ENCODE results near the gene KIZ. TPM values are rescaled to one million over a fixed set of nuclear protein-coding genes. Genes with fewer than 3 reads are reported as not detected.

The KIZ gene
- total and polyA plus RNA-seq, 7 experiments from 2014 or later = 15.6 to 49.6 (median 32.5) TPM

DNA sequence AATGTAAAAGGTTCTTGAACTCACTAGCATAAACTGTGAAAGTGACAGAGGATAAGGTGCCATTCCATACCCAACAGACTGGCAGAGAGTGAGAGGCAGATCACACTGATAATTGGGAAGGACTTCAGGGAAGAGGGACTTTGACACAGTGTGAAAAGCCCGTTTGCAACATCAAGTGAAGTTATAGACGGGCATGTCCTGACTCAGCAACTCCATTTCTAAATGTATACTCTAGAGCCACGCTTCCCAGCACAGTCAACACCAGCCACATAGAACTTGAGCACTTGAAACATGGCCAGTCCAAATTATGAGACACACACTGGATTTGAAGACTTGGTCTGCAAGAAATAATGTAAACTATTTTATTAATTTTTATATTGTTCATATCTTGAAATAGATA lies 131.3 kb downstream of the KIZ start:
- Histone ChIP-seq H3K27me3 (ENCODE audit: control insufficient read depth in 2 of 2, insufficient read depth in 2 of 2, low read length in 2 of 2) (no peaks in the 10 kb centered on the region), H3K27ac (ENCODE audit: low read depth, low read length) (no peak overlapping the region), H3K9me3 (ENCODE audit: control insufficient read depth in 2 of 3, low read length in 3 of 3) (no peaks in the 10 kb centered on the region), H3K4me1 (ENCODE audit: control insufficient read depth in 2 of 2, insufficient read depth in 2 of 2, low read length in 2 of 2) (no peaks in the 10 kb centered on the region), H3K36me3 (ENCODE audit: control insufficient read depth in 2 of 3, insufficient read depth in 3 of 3, low read length in 3 of 3) (no peaks in the 10 kb centered on the region), H3K4me3 (ENCODE audit: low read length) (no peak overlapping the region)
- ChIA-PET POLR2A (no interaction called here), CTCF (no interaction called here)
- Mint-ChIP-seq H3K27ac (no peak overlapping the region), H3K36me3 (no peaks in the 10 kb centered on the region), H3K4me1 (no peaks in the 10 kb centered on the region), H3K9me3 (no peaks in the 10 kb centered on the region), H3K27me3 (peaks cover 0 to 9% (median 4%) of the 10 kb centered on the region in 5 donors), H3K4me3 (no peak overlapping the region)
- DNase-seq (no peak), ATAC-seq (no peak)
- intact Hi-C loops (cut with micrococcal nuclease) = no loop called here

- Mint-ChIP-seq H3K4me3 (no peak overlapping the region), H3K27me3 (peaks cover 4 to 19% (median 9%) of the 10 kb centered on the region in 5 donors), H3K9me3 (no peaks in the 10 kb centered on the region), H3K36me3 (no peaks in the 10 kb centered on the region), H3K27ac (no peak overlapping the region), H3K4me1 (peaks cover 0 to 2% (median 0%) of the 10 kb centered on the region in 7 donors)
- Histone ChIP-seq H3K27ac (ENCODE audit: low read depth, low read length) (no peak overlapping the region), H3K4me1 (ENCODE audit: control insufficient read depth in 2 of 2, insufficient read depth in 2 of 2, low read length in 2 of 2) (no peaks in the 10 kb centered on the region), H3K36me3 (ENCODE audit: control insufficient read depth in 2 of 3, insufficient read depth in 3 of 3, low read length in 3 of 3) (no peaks in the 10 kb centered on the region), H3K9me3 (ENCODE audit: control insufficient read depth in 2 of 3, low read length in 3 of 3) (no peaks in the 10 kb centered on the region), H3K4me3 (ENCODE audit: low read length) (no peak overlapping the region), H3K27me3 (ENCODE audit: control insufficient read depth in 2 of 2, insufficient read depth in 2 of 2, low read length in 2 of 2) (no peaks in the 10 kb centered on the region)
- ATAC-seq = no peak
- intact Hi-C loops (cut with micrococcal nuclease) = no loop called here
- no peak for DNase-seq
- ChIA-PET POLR2A (no interaction called here), CTCF (no interaction called here)
Measured at GRCh38 chr20:21258411-21258810, 132.5 kb downstream of the KIZ start.

DNA sequence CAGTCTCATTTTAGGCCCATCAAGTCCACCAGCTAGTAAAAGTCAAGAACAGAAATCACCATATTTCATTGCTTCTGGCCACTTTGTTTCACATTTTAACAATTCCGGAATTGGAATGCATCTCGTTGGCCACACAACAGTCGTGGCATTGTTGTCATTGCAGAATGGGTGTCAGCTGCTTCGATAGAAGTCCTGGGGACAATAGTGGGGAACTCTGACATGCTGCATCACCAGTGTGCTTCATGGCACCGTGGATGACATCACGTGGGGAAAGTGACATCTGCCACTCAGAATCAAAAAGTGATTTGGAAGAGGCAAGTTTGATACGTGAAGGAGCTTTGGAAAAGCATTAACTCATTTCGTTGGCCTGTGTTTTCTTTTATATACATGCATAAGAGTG lies 133.5 kb downstream of the KIZ start:
- H3K4me1 Mint-ChIP-seq = peaks cover 0 to 2% (median 0%) of the 10 kb centered on the region in 7 donors
- no peak overlapping the region for H3K27ac Mint-ChIP-seq
- no peak overlapping the region for H3K4me3 ChIP-seq (ENCODE audit: low read length)
- H3K27me3 ChIP-seq (ENCODE audit: control insufficient read depth in 2 of 2, insufficient read depth in 2 of 2, low read length in 2 of 2) = no peaks in the 10 kb centered on the region
- no peak for DNase-seq
- no peak for ATAC-seq
- no peaks in the 10 kb centered on the region for H3K9me3 Mint-ChIP-seq
- intact Hi-C loops (cut with micrococcal nuclease) = no loop called here
- H3K9me3 ChIP-seq (ENCODE audit: control insufficient read depth in 2 of 3, low read length in 3 of 3) = no peaks in the 10 kb centered on the region
- no peak overlapping the region for H3K4me3 Mint-ChIP-seq
- POLR2A ChIA-PET = no interaction called here
- H3K27me3 Mint-ChIP-seq = peaks cover 4 to 22% (median 9%) of the 10 kb centered on the region in 5 donors
- CTCF ChIA-PET = no interaction called here
- H3K36me3 ChIP-seq (ENCODE audit: control insufficient read depth in 2 of 3, insufficient read depth in 3 of 3, low read length in 3 of 3) = no peaks in the 10 kb centered on the region
- H3K27ac ChIP-seq (ENCODE audit: low read depth, low read length) = no peak overlapping the region
- H3K4me1 ChIP-seq (ENCODE audit: control insufficient read depth in 2 of 2, insufficient read depth in 2 of 2, low read length in 2 of 2) = no peaks in the 10 kb centered on the region
- no peaks in the 10 kb centered on the region for H3K36me3 Mint-ChIP-seq

GRCh38 chr20:21262812-21263211 lies 136.9 kb downstream of the KIZ start:
- Mint-ChIP-seq H3K4me1 (peaks cover 0 to 2% (median 0%) of the 10 kb centered on the region in 7 donors), H3K27me3 (peaks cover 2 to 30% (median 9%) of the 10 kb centered on the region in 5 donors), H3K27ac (no peak overlapping the region), H3K36me3 (peaks cover 0 to 3% (median 0%) of the 10 kb centered on the region in 5 donors), H3K4me3 (no peak overlapping the region), H3K9me3 (peaks cover 0 to 4% (median 0%) of the 10 kb centered on the region in 11 donors)
- no peaks in the 10 kb centered on the region for H3K27me3 ChIP-seq (ENCODE audit: control insufficient read depth in 2 of 2, insufficient read depth in 2 of 2, low read length in 2 of 2)
- no peaks in the 10 kb centered on the region for H3K36me3 ChIP-seq (ENCODE audit: control insufficient read depth in 2 of 3, insufficient read depth in 3 of 3, low read length in 3 of 3)
- H3K4me3 ChIP-seq (ENCODE audit: low read length) = no peak overlapping the region
- ATAC-seq (no peak), DNase-seq (no peak)
- no peaks in the 10 kb centered on the region for H3K4me1 ChIP-seq (ENCODE audit: control insufficient read depth in 2 of 2, insufficient read depth in 2 of 2, low read length in 2 of 2)
- intact Hi-C loops (cut with micrococcal nuclease) = no loop called here
- ChIA-PET CTCF (no interaction called here), POLR2A (no interaction called here)
- H3K27ac ChIP-seq (ENCODE audit: low read depth, low read length) = no peak overlapping the region
- H3K9me3 ChIP-seq (ENCODE audit: control insufficient read depth in 2 of 3, low read length in 3 of 3) = no peaks in the 10 kb centered on the region

GRCh38 chr20:21265261-21266190 lies 139.6 kb downstream of the KIZ start:
- ATAC-seq (no peak), DNase-seq (no peak)
- Mint-ChIP-seq H3K36me3 (peaks cover 0 to 3% (median 0%) of the 10 kb centered on the region in 5 donors), H3K4me3 (no peak overlapping the region), H3K27me3 (peaks cover 2 to 30% (median 9%) of the 10 kb centered on the region in 5 donors), H3K4me1 (peaks cover 0 to 2% (median 0%) of the 10 kb centered on the region in 7 donors), H3K27ac (no peak overlapping the region), H3K9me3 (peaks cover 0 to 6% (median 0%) of the 10 kb centered on the region in 11 donors)
- no peak overlapping the region for H3K27ac ChIP-seq (ENCODE audit: low read depth, low read length)
- H3K27me3 ChIP-seq (ENCODE audit: control insufficient read depth in 2 of 2, insufficient read depth in 2 of 2, low read length in 2 of 2) = no peaks in the 10 kb centered on the region
- no peaks in the 10 kb centered on the region for H3K36me3 ChIP-seq (ENCODE audit: control insufficient read depth in 2 of 3, insufficient read depth in 3 of 3, low read length in 3 of 3)
- intact Hi-C loops (cut with micrococcal nuclease) = no loop called here
- ChIA-PET POLR2A (no interaction called here), CTCF (no interaction called here)
- no peaks in the 10 kb centered on the region for H3K9me3 ChIP-seq (ENCODE audit: control insufficient read depth in 2 of 3, low read length in 3 of 3)
- H3K4me3 ChIP-seq (ENCODE audit: low read length) = no peak overlapping the region
- H3K4me1 ChIP-seq (ENCODE audit: control insufficient read depth in 2 of 2, insufficient read depth in 2 of 2, low read length in 2 of 2) = no peaks in the 10 kb centered on the region

GRCh38 chr20:21266191-21266536 lies 140.3 kb downstream of the KIZ start:
- peaks cover 0 to 6% (median 0%) of the 10 kb centered on the region in 11 donors for H3K9me3 Mint-ChIP-seq
- H3K27me3 Mint-ChIP-seq = peaks cover 0 to 33% (median 9%) of the 10 kb centered on the region in 5 donors
- no peak for DNase-seq
- no peak overlapping the region for H3K27ac ChIP-seq (ENCODE audit: low read depth, low read length)
- no peaks in the 10 kb centered on the region for H3K36me3 ChIP-seq (ENCODE audit: control insufficient read depth in 2 of 3, insufficient read depth in 3 of 3, low read length in 3 of 3)
- H3K4me3 ChIP-seq (ENCODE audit: low read length) = no peak overlapping the region
- H3K36me3 Mint-ChIP-seq = peaks cover 0 to 3% (median 0%) of the 10 kb centered on the region in 5 donors
- intact Hi-C loops (cut with micrococcal nuclease) = no loop called here
- ChIA-PET CTCF (no interaction called here), POLR2A (interaction anchor here (0.8 kb wide), 1 partner anchor 29 kb away, joined by 3 read pairs; no protein-coding TSS in a partner anchor)
- ATAC-seq = no peak
- H3K27me3 ChIP-seq (ENCODE audit: control insufficient read depth in 2 of 2, insufficient read depth in 2 of 2, low read length in 2 of 2) = no peaks in the 10 kb centered on the region
- no peak overlapping the region for H3K4me3 Mint-ChIP-seq
- H3K27ac Mint-ChIP-seq = no peak overlapping the region
- H3K9me3 ChIP-seq (ENCODE audit: control insufficient read depth in 2 of 3, low read length in 3 of 3) = no peaks in the 10 kb centered on the region
- H3K4me1 Mint-ChIP-seq = peaks cover 0 to 2% (median 0%) of the 10 kb centered on the region in 7 donors
- no peaks in the 10 kb centered on the region for H3K4me1 ChIP-seq (ENCODE audit: control insufficient read depth in 2 of 2, insufficient read depth in 2 of 2, low read length in 2 of 2)

DNA sequence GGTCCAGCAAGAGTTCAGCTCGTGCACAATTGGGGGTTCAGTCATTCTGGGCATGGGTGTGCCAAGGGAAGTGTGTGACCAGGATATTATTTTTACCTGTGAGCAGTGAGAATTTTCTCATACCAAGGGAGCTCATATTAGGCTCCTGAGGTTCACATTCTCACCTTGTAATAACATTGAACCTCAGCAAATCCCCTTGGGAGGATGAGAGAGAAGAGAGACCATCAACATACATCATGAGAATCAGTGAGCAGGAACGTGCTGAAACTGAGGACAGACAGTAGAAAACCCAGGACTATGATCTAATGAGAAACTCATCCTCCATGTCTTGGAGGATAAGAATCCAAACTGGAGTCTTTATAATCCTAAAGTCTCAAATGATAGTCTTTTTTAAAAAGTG lies 143.9 kb downstream of the KIZ start:
- Histone ChIP-seq H3K36me3 (ENCODE audit: control insufficient read depth in 2 of 3, insufficient read depth in 3 of 3, low read length in 3 of 3) (no peaks in the 10 kb centered on the region), H3K4me1 (ENCODE audit: control insufficient read depth in 2 of 2, insufficient read depth in 2 of 2, low read length in 2 of 2) (no peaks in the 10 kb centered on the region), H3K27ac (ENCODE audit: low read depth, low read length) (no peak overlapping the region), H3K27me3 (ENCODE audit: control insufficient read depth in 2 of 2, insufficient read depth in 2 of 2, low read length in 2 of 2) (no peaks in the 10 kb centered on the region), H3K4me3 (ENCODE audit: low read length) (no peak overlapping the region), H3K9me3 (ENCODE audit: control insufficient read depth in 2 of 3, low read length in 3 of 3) (no peaks in the 10 kb centered on the region)
- DNase-seq = no peak
- H3K9me3 Mint-ChIP-seq = peaks cover 0 to 11% (median 6%) of the 10 kb centered on the region in 11 donors
- peaks cover 0 to 45% (median 17%) of the 10 kb centered on the region in 5 donors for H3K27me3 Mint-ChIP-seq
- peaks cover 0 to 9% (median 4%) of the 10 kb centered on the region in 5 donors for H3K36me3 Mint-ChIP-seq
- intact Hi-C loops (cut with micrococcal nuclease) = no loop called here
- ChIA-PET CTCF (no interaction called here), POLR2A (no interaction called here)
- H3K4me3 Mint-ChIP-seq = no peak overlapping the region
- no peak overlapping the region for H3K27ac Mint-ChIP-seq
- H3K4me1 Mint-ChIP-seq = no peaks in the 10 kb centered on the region
- no peak for ATAC-seq
